Daoy (cell line): ENCODE results near the gene NXPH2. TPM values are rescaled to one million over a fixed set of nuclear protein-coding genes. Genes with fewer than 3 reads are reported as not detected.
A peak's percentile ranks its signal among the peaks of the same experiment; 100 is the strongest.

ENCODE experiments used
- DNase-seq: peaks from one replicate; pipeline ENCODE4 v3.0.0-alpha.2; 2015; ENCODE audit warnings: low read depth
- total RNA-seq: library from RNA; depleted of rRNA; stranded (reverse); fragments of >200 nt; shearing (Covaris generic); gene quantifications from 2 replicates; pipeline ENCODE4 v1.2.3, GENCODE V29; 2014

NXPH2 gene
- total RNA-seq, 1 experiment from 2014 or later = 1.4 TPM

- no peak for DNase-seq
Observed at GRCh38 chr2:138711812-138712211, 68.4 kb downstream of the NXPH2 start.

- DNase-seq = no peak
Observed at GRCh38 chr2:138708682-138709241, 71.4 kb downstream of the NXPH2 start.

GRCh38 chr2:138707392-138708074 lies 72.7 kb downstream of the NXPH2 start:
- no peak for DNase-seq

GRCh38 chr2:138703242-138703641 lies 76.9 kb downstream of the NXPH2 start:
- no peak for DNase-seq

- DNase-seq = no peak
Observed at GRCh38 chr2:138700716-138701115, 79.5 kb downstream of the NXPH2 start.

- no peak for DNase-seq
Observed at GRCh38 chr2:138699421-138699820, 80.8 kb downstream of the NXPH2 start.

- DNase-seq = no peak
Observed at GRCh38 chr2:138698428-138698827, 81.8 kb downstream of the NXPH2 start.

GRCh38 chr2:138691667-138692066 lies 88.5 kb downstream of the NXPH2 start:
- no peak for DNase-seq

- no peak for DNase-seq
Observed at GRCh38 chr2:138689705-138690104, 90.5 kb downstream of the NXPH2 start.

GRCh38 chr2:138682163-138682562 lies 98.0 kb downstream of the NXPH2 start:
- no peak for DNase-seq

- DNase-seq = no peak
Observed at GRCh38 chr2:138677221-138677620, 103.0 kb downstream of the NXPH2 start.

- DNase-seq = no peak
Observed at GRCh38 chr2:138676619-138677021, 103.6 kb downstream of the NXPH2 start.

GRCh38 chr2:138671566-138671965 lies 108.6 kb downstream of the NXPH2 start:
- DNase-seq = no peak

GRCh38 chr2:138670734-138671133 lies 109.5 kb downstream of the NXPH2 start:
- no peak for DNase-seq

- no peak for DNase-seq
Observed at GRCh38 chr2:138665937-138666336, 114.3 kb downstream of the NXPH2 start.

- no peak for DNase-seq
Observed at GRCh38 chr2:138658187-138658894, 121.8 kb downstream of the NXPH2 start.

GRCh38 chr2:138654146-138654545 lies 126.0 kb downstream of the NXPH2 start:
- DNase-seq = no peak

GRCh38 chr2:138652378-138652777 lies 127.8 kb downstream of the NXPH2 start:
- DNase-seq = peak; percentile 46

GRCh38 chr2:138649571-138649970 lies 130.6 kb downstream of the NXPH2 start:
- peak; percentile 37 for DNase-seq

GRCh38 chr2:138648606-138649005 lies 131.6 kb downstream of the NXPH2 start:
- DNase-seq = no peak

- DNase-seq = peak; percentile 15
Observed at GRCh38 chr2:138644776-138645175, 135.4 kb downstream of the NXPH2 start.

GRCh38 chr2:138640921-138641676 lies 139.1 kb downstream of the NXPH2 start:
- DNase-seq = no peak
